HG02759 (cell line): ENCODE data around the gene SNCG.
"Not testable (repeated sequence)": the region's sequence is repeated elsewhere in the genome, so short reads cannot be mapped to it uniquely, and the experiment has no call there.

Source experiments
- ATAC-seq: cut with Tn5 transposase; IDR thresholded peaks from one replicate; pipeline ENCODE4 v1.9.1; 2021; ENCODE audit warnings: mild to moderate bottlenecking, moderate library complexity; ENCODE audit not compliant: unreplicated experiment

The SNCG gene

GRCh38 chr10:86944471-86944870 is 13.9 kb upstream of the SNCG start:
- no peak for ATAC-seq

- no peak for ATAC-seq
Observed at GRCh38 chr10:86944907-86945306, 13.5 kb upstream of the SNCG start.

- no peak for ATAC-seq
Observed at GRCh38 chr10:86945361-86946212, 12.8 kb upstream of the SNCG start.

- ATAC-seq: no peak
Observed at GRCh38 chr10:86946213-86947155, 11.9 kb upstream of the SNCG start.

GRCh38 chr10:86947806-86948205 is 10.6 kb upstream of the SNCG start:
- not testable (repeated sequence) for ATAC-seq

- ATAC-seq: no peak
Observed at GRCh38 chr10:86950349-86950748, 8.1 kb upstream of the SNCG start.

GRCh38 chr10:86951184-86951761 is 7.1 kb upstream of the SNCG start:
- ATAC-seq: no peak

GRCh38 chr10:86952106-86952505 is 6.3 kb upstream of the SNCG start:
- no peak for ATAC-seq

- ATAC-seq: not testable (repeated sequence)
Observed at GRCh38 chr10:86952697-86953096, 5.7 kb upstream of the SNCG start.

- ATAC-seq: no peak
Observed at GRCh38 chr10:86953747-86954680, 4.4 kb upstream of the SNCG start.

- ATAC-seq: no peak
Observed at GRCh38 chr10:86954681-86955500, 3.5 kb upstream of the SNCG start.

GRCh38 chr10:86955501-86956194 is 2.8 kb upstream of the SNCG start:
- ATAC-seq: no peak

- no peak for ATAC-seq
Observed at GRCh38 chr10:86956195-86956847, 2.1 kb upstream of the SNCG start.

GRCh38 chr10:86956848-86957448 is 1.5 kb upstream of the SNCG start:
- ATAC-seq: no peak

GRCh38 chr10:86957471-86958115 is 806 bp upstream of the SNCG start, which contains the start of gene MMRN2:
Gene MMRN2, minus strand, starts transcription at chr10:86957615. Its CDS starts 74 bp downstream, at chr10:86957541.
- ATAC-seq: no peak

GRCh38 chr10:86958901-86959736 is 720 bp downstream of the SNCG start:
- no peak for ATAC-seq

GRCh38 chr10:86959737-86960002 is 1.3 kb downstream of the SNCG start:
- no peak for ATAC-seq
